PFSK-1 (cell line): ENCODE measurements around the gene SIGLEC10.

Experiments
- FOXP2 ChIP-seq: optimal IDR thresholded peaks from 2 replicates; pipeline ENCODE3; 2011; ENCODE audit warnings: borderline replicate concordance, control low read depth, inconsistent platforms; ENCODE audit not compliant: insufficient read depth; ENCODE audit errors: extremely low read length, extremely low read depth
- POLR2AphosphoS5 ChIP-seq: IDR thresholded peaks from 2 replicates; pipeline ENCODE4 v1.6.1; 2012; ENCODE audit warnings: low read depth, mild to moderate bottlenecking, control low read depth, low read length, moderate library complexity
- SIN3A ChIP-seq: IDR thresholded peaks from 2 replicates; pipeline ENCODE4 v1.6.1; 2012; ENCODE audit warnings: mild to moderate bottlenecking, low read length, moderate library complexity, borderline replicate concordance; ENCODE audit not compliant: insufficient read depth
- TAF1 ChIP-seq: IDR thresholded peaks from 2 replicates; pipeline ENCODE4 v1.6.1; 2012; ENCODE audit warnings: low read length, control low read depth, borderline replicate concordance; ENCODE audit not compliant: insufficient read depth
- TF ChIP-seq, protein P1 (sequence below), 2 experiments: IDR thresholded peaks; 2 replicates each; pipeline versions ENCODE4 v1.6.1 to v1.8.0; 2011 to 2012; ENCODE audit warnings: low read depth in 2 of 2, low read length in 2 of 2, control low read depth in 1 of 2, inconsistent platforms in 1 of 2, mild to moderate bottlenecking in 1 of 2, moderate library complexity in 1 of 2; ENCODE audit not compliant: insufficient read depth in 1 of 2

SIGLEC10 gene

DNA sequence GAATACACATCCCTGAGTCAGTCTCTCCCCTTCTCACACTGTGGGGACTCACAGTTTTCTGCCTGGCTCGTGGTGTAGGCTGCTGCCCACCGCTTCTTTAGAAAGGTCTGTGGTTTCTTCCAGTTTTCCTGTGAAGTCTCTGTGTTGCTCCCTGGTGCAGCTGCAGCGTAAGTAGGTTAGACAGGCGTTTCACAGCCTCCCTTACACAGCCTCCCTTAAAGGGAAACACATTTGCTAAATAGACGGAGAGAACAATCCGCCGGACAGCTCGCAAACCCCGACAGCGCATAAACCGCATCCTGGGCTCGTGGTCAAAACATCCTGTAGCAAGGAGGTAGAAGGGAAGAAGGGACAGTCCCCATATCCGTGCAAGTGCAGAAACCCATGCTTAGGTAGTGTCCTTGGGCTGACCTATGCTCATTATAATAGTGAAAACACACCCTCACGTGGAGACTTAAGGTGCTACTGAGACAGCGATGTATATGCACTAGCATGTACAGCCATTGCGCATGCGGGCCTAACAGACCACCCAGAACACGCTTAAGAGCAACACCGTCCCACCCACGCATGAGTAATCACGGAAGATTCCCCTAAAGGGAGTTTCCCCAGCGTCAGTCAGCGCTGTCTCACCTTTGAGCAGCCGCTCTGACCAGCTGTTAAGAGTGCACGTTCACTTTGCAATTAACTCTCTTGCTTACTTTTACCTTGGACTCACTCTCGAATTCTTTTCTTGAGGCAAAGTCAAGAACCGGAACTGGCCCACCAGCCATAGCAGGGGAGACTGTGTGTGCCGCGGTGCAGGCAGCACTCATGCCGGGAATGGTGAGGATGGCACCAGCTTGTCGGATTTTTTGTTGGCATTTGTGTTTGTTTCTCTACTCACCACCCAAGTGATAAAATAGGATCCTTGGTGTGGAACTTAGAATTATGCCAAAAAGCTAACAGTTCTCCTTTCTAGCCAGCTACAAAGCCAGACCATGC, 24.3 kb upstream of the SIGLEC10 start:
- TF ChIP-seq TAF1 (no peak), FOXP2 (no peak), POLR2AphosphoS5 (no peak), SIN3A (no peak)
- TF ChIP-seq, protein P1, sequence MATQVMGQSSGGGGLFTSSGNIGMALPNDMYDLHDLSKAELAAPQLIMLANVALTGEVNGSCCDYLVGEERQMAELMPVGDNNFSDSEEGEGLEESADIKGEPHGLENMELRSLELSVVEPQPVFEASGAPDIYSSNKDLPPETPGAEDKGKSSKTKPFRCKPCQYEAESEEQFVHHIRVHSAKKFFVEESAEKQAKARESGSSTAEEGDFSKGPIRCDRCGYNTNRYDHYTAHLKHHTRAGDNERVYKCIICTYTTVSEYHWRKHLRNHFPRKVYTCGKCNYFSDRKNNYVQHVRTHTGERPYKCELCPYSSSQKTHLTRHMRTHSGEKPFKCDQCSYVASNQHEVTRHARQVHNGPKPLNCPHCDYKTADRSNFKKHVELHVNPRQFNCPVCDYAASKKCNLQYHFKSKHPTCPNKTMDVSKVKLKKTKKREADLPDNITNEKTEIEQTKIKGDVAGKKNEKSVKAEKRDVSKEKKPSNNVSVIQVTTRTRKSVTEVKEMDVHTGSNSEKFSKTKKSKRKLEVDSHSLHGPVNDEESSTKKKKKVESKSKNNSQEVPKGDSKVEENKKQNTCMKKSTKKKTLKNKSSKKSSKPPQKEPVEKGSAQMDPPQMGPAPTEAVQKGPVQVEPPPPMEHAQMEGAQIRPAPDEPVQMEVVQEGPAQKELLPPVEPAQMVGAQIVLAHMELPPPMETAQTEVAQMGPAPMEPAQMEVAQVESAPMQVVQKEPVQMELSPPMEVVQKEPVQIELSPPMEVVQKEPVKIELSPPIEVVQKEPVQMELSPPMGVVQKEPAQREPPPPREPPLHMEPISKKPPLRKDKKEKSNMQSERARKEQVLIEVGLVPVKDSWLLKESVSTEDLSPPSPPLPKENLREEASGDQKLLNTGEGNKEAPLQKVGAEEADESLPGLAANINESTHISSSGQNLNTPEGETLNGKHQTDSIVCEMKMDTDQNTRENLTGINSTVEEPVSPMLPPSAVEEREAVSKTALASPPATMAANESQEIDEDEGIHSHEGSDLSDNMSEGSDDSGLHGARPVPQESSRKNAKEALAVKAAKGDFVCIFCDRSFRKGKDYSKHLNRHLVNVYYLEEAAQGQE (IDR thresholded peaks at IDR 0.05; ENCODE audit: insufficient read depth in 1 of 2, low read depth in 2 of 2, low read length in 2 of 2), result no peak

DNA sequence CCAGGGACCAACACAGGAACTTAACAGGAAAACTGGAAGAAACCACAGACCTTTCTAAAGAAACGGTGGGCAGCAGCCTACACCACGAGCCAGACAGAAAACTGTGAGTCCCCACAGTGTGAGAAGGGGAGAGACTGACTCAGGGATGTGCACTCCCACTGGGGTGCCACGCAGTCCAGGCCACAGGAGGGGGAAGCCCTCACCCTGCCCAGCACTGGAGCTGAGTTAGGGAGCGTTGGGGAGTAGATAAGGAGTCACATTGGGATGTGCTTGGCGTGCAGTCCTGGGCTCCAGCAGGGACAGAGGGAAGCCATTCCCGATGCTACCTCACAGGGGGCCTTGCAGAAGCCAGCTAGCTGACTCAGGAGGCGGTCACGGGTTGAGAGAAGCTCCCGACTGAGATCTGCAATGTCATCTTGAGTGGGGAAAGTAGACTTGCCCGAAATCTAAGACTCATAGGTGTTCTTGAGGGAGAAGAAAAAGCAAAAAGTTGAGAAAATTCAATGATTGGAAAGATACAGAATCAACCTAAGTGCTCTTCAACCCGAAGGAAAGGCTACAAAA, 23.5 kb upstream of the SIGLEC10 start:
- no peak for TF ChIP-seq FOXP2
- no peak for TF ChIP-seq TAF1
- no peak for TF ChIP-seq POLR2AphosphoS5
- TF ChIP-seq, protein P1 (IDR thresholded peaks at IDR 0.05; ENCODE audit: insufficient read depth in 1 of 2, low read depth in 2 of 2, low read length in 2 of 2), result no peak
- TF ChIP-seq SIN3A, result no peak

GRCh38 chr19:51440052-51440451, 22.6 kb upstream of the SIGLEC10 start:
- TF ChIP-seq TAF1 (no peak), SIN3A (no peak), POLR2AphosphoS5 (no peak), FOXP2 (no peak)
- TF ChIP-seq, protein P1 (IDR thresholded peaks at IDR 0.05; ENCODE audit: insufficient read depth in 1 of 2, low read depth in 2 of 2, low read length in 2 of 2), result no peak

DNA sequence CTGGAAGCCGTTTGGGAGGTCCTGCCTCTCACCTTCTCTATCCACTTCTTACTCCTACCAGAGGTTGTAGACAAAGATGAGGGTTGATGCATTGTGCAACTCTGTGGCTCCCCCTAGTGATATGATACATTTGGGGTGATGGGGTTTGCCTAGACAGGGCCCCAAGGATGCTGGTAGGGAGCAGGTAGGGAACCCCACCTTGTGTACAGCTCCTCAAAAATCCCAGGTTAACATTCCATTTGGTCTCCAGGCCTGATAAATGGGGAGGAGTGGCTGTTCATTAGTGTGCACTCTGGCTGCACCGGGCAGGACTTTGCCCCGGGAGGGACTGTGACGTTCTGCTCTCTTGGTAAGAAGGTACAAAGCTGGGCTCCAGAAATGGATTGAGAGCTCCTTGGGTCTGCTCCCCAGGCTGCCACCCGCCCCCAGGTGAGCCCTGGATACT, 21.6 kb upstream of the SIGLEC10 start:
- TF ChIP-seq, protein P1 (IDR thresholded peaks at IDR 0.05; ENCODE audit: insufficient read depth in 1 of 2, low read depth in 2 of 2, low read length in 2 of 2), result peak in 1 of 2 experiments; percentile 22; a peak in 1 of 4 replicates
- TF ChIP-seq FOXP2 (no peak), POLR2AphosphoS5 (no peak), TAF1 (no peak)
